Ascending aorta (tissue), 2 donors: Measurements from ENCODE around the gene GULP1. TPM values are rescaled to one million over a fixed set of nuclear protein-coding genes. Genes with fewer than 3 reads are reported as not detected.

ENCODE experiments used
- DNase-seq, 2 donors: peaks; one replicate each; pipeline ENCODE4 v3.0.0-alpha.2; 2019; ENCODE audit warnings: low spot score in 2 of 2
- H3K27ac ChIP-seq, 2 donors: fragments of 200-600 bp; sonication (generic); one replicate each; pipeline ENCODE4 v1.5.1; 2016 to 2017; ENCODE audit warnings: mild to moderate bottlenecking in 1 of 2
- H3K27me3 ChIP-seq: fragments of 200-600 bp; sonication (generic); one replicate; pipeline ENCODE4 v1.5.1; 2017
- H3K36me3 ChIP-seq, 2 donors: fragments of 200-600 bp; sonication (generic); one replicate each; pipeline ENCODE4 v1.5.1; 2016
- H3K4me1 ChIP-seq, 2 donors: fragments of 200-600 bp; sonication (generic); one replicate each; pipeline ENCODE4 v1.5.1; 2016 to 2017; ENCODE audit warnings: mild to moderate bottlenecking in 1 of 2
- H3K4me3 ChIP-seq, 2 donors: fragments of 200-600 bp; sonication (generic); one replicate each; pipeline ENCODE4 v1.5.1; 2016 to 2017; ENCODE audit warnings: mild to moderate bottlenecking in 1 of 2
- H3K9me3 ChIP-seq, 2 donors: fragments of 200-600 bp; sonication (generic); one replicate each; pipeline ENCODE4 v1.5.1; 2016
- intact Hi-C: fragments of 100-400 bp; cut with DNase I; formaldehyde crosslinking; loops from one replicate; pipeline ENCODE4 v1.15.1; 2023
- total RNA-seq: library from RNA; depleted of rRNA; stranded (reverse); fragments of >200 nt; gene quantifications from one replicate; pipeline ENCODE4 v1.1.0, GENCODE V29; 2016
- TF ChIP-seq, protein P1 (sequence below), 3 experiments: fragments of 200-600 bp in 2 of 3; fragments of 450-650 bp in 1 of 3; sonication (generic) in 2 of 3; IDR thresholded peaks; one replicate each; pipeline ENCODE4 v1.5.1; 2016 to 2019; ENCODE audit warnings: antibody characterized with exemption in 3 of 3, mild to moderate bottlenecking in 1 of 3, moderate library complexity in 1 of 3

GULP1 gene
- total RNA-seq, 1 donor from 2014 or later = 67.8 TPM

DNA sequence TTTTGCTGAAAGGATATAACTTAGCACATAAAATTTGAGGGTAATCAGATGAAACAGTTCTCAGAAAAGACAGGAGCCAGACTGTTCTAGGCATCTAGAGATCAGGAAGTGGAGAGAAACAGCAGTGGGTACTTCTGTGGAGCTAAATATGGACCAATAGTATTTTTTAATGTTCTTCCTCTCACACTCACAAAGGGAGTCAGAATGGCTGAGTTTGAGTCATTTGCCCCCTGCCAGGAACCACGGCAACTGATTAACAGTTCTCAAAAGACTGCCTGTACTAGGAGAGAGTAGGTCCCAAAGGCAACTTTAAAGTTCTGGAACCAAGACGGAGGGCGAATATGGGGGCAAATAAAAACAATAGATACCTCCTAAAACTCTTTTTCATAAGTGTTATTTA, 107.5 kb downstream of the GULP1 start:
- intact Hi-C loops = no loop called here
- TF ChIP-seq, protein P1, sequence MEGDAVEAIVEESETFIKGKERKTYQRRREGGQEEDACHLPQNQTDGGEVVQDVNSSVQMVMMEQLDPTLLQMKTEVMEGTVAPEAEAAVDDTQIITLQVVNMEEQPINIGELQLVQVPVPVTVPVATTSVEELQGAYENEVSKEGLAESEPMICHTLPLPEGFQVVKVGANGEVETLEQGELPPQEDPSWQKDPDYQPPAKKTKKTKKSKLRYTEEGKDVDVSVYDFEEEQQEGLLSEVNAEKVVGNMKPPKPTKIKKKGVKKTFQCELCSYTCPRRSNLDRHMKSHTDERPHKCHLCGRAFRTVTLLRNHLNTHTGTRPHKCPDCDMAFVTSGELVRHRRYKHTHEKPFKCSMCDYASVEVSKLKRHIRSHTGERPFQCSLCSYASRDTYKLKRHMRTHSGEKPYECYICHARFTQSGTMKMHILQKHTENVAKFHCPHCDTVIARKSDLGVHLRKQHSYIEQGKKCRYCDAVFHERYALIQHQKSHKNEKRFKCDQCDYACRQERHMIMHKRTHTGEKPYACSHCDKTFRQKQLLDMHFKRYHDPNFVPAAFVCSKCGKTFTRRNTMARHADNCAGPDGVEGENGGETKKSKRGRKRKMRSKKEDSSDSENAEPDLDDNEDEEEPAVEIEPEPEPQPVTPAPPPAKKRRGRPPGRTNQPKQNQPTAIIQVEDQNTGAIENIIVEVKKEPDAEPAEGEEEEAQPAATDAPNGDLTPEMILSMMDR (IDR thresholded peaks at IDR 0.05) = no peak

DNA sequence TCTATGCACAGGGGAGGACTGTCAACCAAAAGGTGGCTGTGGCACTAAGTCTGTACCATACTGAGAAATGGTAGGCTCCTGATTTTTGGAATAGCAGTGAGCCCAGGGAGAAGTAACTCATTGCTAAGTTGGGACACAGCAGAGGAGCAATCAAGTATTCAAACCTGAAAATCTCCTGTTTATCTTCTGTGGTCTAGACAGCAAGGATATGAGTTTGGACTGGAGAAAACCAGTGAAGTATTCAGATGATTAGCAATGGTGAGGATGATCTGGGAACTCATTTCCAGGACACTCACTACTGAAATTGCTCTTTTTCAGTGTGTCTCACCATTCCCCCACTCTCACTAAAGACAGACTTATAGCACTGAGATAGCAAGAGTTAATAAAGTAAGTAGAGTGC, 112.0 kb downstream of the GULP1 start:
- H3K27ac ChIP-seq = no peak overlapping the region
- DNase-seq = no peak
- H3K36me3 ChIP-seq = no peaks in the 10 kb centered on the region
- H3K4me1 ChIP-seq = peaks cover 0 to 4% of the 10 kb centered on the region in 2 donors
- TF ChIP-seq, protein P1 (IDR thresholded peaks at IDR 0.05) = no peak
- intact Hi-C loops = no loop called here
- H3K9me3 ChIP-seq = peaks cover 6 to 23% of the 10 kb centered on the region in 2 donors
- H3K27me3 ChIP-seq = no peaks in the 10 kb centered on the region
- no peak overlapping the region for H3K4me3 ChIP-seq

More for the DNA sequence above, 107.5 kb downstream of the GULP1 start:
- Histone ChIP-seq H3K36me3 (no peaks in the 10 kb centered on the region), H3K4me1 (peaks cover 0 to 4% of the 10 kb centered on the region in 2 donors), H3K4me3 (no peak overlapping the region), H3K27ac (no peak overlapping the region), H3K27me3 (no peaks in the 10 kb centered on the region), H3K9me3 (peaks cover 0 to 6% of the 10 kb centered on the region in 2 donors)
- DNase-seq = no peak

DNA sequence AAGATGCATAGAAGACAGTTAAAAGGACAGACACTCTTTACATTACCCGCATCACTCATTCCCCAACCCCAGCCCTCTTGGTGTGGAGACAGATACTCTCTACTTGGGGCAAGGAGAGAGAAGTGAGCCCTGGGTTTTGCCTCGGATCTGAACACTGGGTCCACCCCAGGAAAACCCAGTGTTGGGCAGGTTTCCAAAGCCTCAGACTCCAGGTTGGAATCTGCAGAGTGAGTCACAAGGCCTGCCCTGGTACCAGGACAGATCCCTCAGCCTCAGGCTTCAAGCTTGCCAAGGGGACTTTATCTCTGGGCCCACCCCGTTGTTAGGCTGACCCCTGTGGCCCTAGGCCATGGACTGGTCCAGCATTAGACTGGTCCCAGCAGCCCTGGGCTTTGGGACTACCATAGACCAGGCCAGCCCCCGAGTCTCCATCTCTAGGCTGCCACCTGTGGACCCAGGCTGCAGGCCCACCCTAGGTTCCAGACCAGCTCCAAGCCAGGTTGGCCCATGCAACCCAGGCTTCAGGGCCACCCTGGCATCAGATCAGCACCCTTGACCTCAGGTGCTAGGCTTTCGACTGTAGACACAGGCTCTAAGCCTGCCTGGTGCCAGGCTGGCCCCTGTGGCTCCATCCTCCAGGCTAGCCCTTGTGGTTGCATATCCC, 112.8 kb downstream of the GULP1 start:
- H3K27ac ChIP-seq = no peak overlapping the region
- DNase-seq = no peak
- H3K27me3 ChIP-seq = no peaks in the 10 kb centered on the region
- no peaks in the 10 kb centered on the region for H3K4me1 ChIP-seq
- H3K4me3 ChIP-seq = no peak overlapping the region
- H3K9me3 ChIP-seq = peaks cover 6 to 23% of the 10 kb centered on the region in 2 donors
- TF ChIP-seq, protein P1 (IDR thresholded peaks at IDR 0.05) = no peak
- intact Hi-C loops = no loop called here
- H3K36me3 ChIP-seq = no peaks in the 10 kb centered on the region

GRCh38 chr2:188406414-188406813, 114.7 kb downstream of the GULP1 start:
- Histone ChIP-seq H3K4me1 (no peaks in the 10 kb centered on the region), H3K9me3 (peaks cover 6 to 30% of the 10 kb centered on the region in 2 donors), H3K27ac (no peak overlapping the region), H3K36me3 (no peaks in the 10 kb centered on the region), H3K4me3 (no peak overlapping the region), H3K27me3 (no peaks in the 10 kb centered on the region)
- DNase-seq = no peak
- intact Hi-C loops = no loop called here
- TF ChIP-seq, protein P1 (IDR thresholded peaks at IDR 0.05) = no peak

DNA sequence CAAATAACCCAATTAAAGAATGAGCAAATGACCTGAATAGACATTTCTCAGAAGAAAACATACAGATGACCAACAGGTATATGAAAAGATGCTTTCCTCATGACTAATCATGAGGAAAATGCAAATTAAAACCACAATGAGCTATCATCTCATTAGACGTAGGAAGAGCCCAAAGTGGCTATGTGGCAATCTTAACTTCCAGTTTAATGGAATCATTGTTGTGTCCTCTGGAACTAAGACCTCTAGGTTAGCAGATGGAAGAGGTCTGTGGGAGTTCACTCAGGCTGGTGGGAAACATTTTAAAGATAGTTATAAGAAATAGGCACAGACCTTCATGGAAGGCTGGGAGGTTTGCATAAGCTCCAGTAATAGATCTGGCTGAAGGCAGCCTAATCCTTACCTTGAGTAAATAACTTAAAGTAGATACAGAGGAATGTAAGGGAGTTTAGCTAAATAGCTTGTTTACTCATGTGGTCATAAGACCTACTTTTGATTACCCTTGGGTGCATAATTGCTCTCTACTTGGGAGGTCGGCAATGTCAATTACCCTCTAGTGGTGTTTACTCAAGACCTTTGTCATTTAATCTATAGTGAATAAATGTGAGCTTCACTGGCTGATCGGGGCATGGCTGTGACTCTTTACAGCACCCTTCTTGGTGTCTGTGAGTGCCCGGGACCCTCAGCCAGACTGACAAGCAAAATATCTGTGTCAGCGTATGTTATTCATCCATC, 119.0 kb downstream of the GULP1 start:
- Histone ChIP-seq H3K27me3 (no peaks in the 10 kb centered on the region), H3K27ac (no peak overlapping the region), H3K4me3 (no peak overlapping the region), H3K4me1 (peaks cover 0 to 15% of the 10 kb centered on the region in 2 donors), H3K36me3 (no peaks in the 10 kb centered on the region), H3K9me3 (peaks cover 6 to 33% of the 10 kb centered on the region in 2 donors)
- no peak for DNase-seq
- intact Hi-C loops = no loop called here
- TF ChIP-seq, protein P1 (IDR thresholded peaks at IDR 0.05) = no peak
